Neural cell (in vitro differentiated cells): ENCODE results near the gene RAPGEF4. TPM values are rescaled to one million over a fixed set of nuclear protein-coding genes. Genes with fewer than 3 reads are reported as not detected.

Experiments
- H2AFZ ChIP-seq: fragments of 200-600, 300-800 bp; sonication (generic), shearing (Covaris generic); 2 replicates; pipeline ENCODE4 v1.6.0; 2014; ENCODE audit warnings: low read depth, mild to moderate bottlenecking, antibody characterized with exemption, low read length, moderate library complexity
- H3F3A ChIP-seq: fragments of 200-600 bp; shearing (Covaris generic); 2 replicates; pipeline ENCODE4 v1.6.1; 2016; ENCODE audit warnings: mild to moderate bottlenecking, moderate library complexity, mixed read lengths, antibody characterized with exemption, low read length; ENCODE audit not compliant: insufficient read depth, poor library complexity, severe bottlenecking
- H3K27ac ChIP-seq: fragments of 200-600, 300-800 bp; sonication (generic), shearing (Covaris generic); 2 replicates; pipeline ENCODE4 v1.5.1; 2014; ENCODE audit warnings: mild to moderate bottlenecking, low read length, moderate library complexity
- H3K27me3 ChIP-seq: fragments of 300-800, 200-600 bp; sonication (generic), shearing (Covaris generic); 2 replicates; pipeline ENCODE4 v1.6.0; 2014; ENCODE audit warnings: mild to moderate bottlenecking, low read depth, low read length, moderate library complexity; ENCODE audit not compliant: insufficient read depth
- H3K36me3 ChIP-seq: fragments of 300-800, 200-600 bp; sonication (generic), shearing (Covaris generic); 2 replicates; pipeline ENCODE4 v1.5.1; 2014; ENCODE audit warnings: mild to moderate bottlenecking, antibody characterized with exemption, low read length, moderate library complexity; ENCODE audit not compliant: insufficient read depth
- H3K4me2 ChIP-seq: fragments of 300-800, 200-600 bp; sonication (generic), shearing (Covaris generic); 2 replicates; pipeline ENCODE4 v1.6.0; 2014; ENCODE audit warnings: mild to moderate bottlenecking, low read length
- H3K4me3 ChIP-seq: fragments of 300-800, 200-600 bp; sonication (generic), shearing (Covaris generic); 2 replicates; pipeline ENCODE4 v1.5.1; 2014; ENCODE audit warnings: mild to moderate bottlenecking, low read length, moderate library complexity
- H3K79me2 ChIP-seq: fragments of 200-600 bp; shearing (Covaris generic); replicated peaks from 2 replicates; pipeline ENCODE4 v1.6.0; 2014; ENCODE audit warnings: mild to moderate bottlenecking, low read length, moderate library complexity; ENCODE audit not compliant: insufficient read depth
- H3K9ac ChIP-seq: fragments of 300-800, 200-600 bp; sonication (generic), shearing (Covaris generic); 2 replicates; pipeline ENCODE4 v1.6.1; 2016; ENCODE audit warnings: mild to moderate bottlenecking, low read length, mixed read lengths
- H3K9me2 ChIP-seq: fragments of 200-600 bp; shearing (Covaris generic); 2 replicates; pipeline ENCODE4 v1.6.1; 2016; ENCODE audit warnings: mild to moderate bottlenecking, low read length, mixed read lengths; ENCODE audit not compliant: insufficient read depth
- H3K9me3 ChIP-seq: fragments of 200-600, 300-800 bp; sonication (generic), shearing (Covaris generic); 2 replicates; pipeline ENCODE4 v1.6.1; 2016; ENCODE audit warnings: mild to moderate bottlenecking, mixed run types, low read length, moderate library complexity, mixed read lengths
- H4K20me1 ChIP-seq: fragments of 200-600 bp; shearing (Covaris generic); 2 replicates; pipeline ENCODE4 v1.6.1; 2016; ENCODE audit warnings: mild to moderate bottlenecking, mixed run types; ENCODE audit not compliant: insufficient read depth
- EP300 ChIP-seq: fragments of 450-650 bp; conservative IDR thresholded peaks from 2 replicates; pipeline ENCODE4 v1.6.1; 2014; ENCODE audit warnings: antibody characterized with exemption, mild to moderate bottlenecking, moderate library complexity; ENCODE audit not compliant: poor library complexity, severe bottlenecking
- EZH2 ChIP-seq: fragments of 200-600, 300-800 bp; shearing (Covaris generic), sonication (generic); IDR thresholded peaks from 2 replicates; pipeline ENCODE4 v1.6.1; 2014; ENCODE audit warnings: antibody characterized with exemption, low read length, borderline replicate concordance, mild to moderate bottlenecking; ENCODE audit not compliant: insufficient read depth, poor library complexity, severe bottlenecking
- MXI1 ChIP-seq: fragments of 450-650 bp; conservative IDR thresholded peaks from 2 replicates; pipeline ENCODE4 v1.6.1; 2014; ENCODE audit warnings: antibody characterized with exemption, mild to moderate bottlenecking; ENCODE audit not compliant: poor library complexity, severe bottlenecking
- POLR2AphosphoS5 ChIP-seq: IDR thresholded peaks from 2 replicates; pipeline ENCODE4 v1.6.1; 2012
- RAD21 ChIP-seq: fragments of 450-650 bp; conservative IDR thresholded peaks from 2 replicates; pipeline ENCODE4 v1.6.1; 2014; ENCODE audit warnings: antibody characterized with exemption, mild to moderate bottlenecking, moderate library complexity
- SMC3 ChIP-seq: fragments of 450-650 bp; conservative IDR thresholded peaks from 2 replicates; pipeline ENCODE4 v1.6.1; 2014; ENCODE audit warnings: antibody characterized with exemption, mild to moderate bottlenecking, moderate library complexity; ENCODE audit not compliant: poor library complexity
- TAF1 ChIP-seq: IDR thresholded peaks from 2 replicates; pipeline ENCODE4 v1.6.1; 2012; ENCODE audit warnings: low read depth
- polyA plus RNA-seq: library from polyadenylated mRNA; depleted of rRNA; stranded (reverse); fragments of >200 nt; gene quantifications from 2 replicates; pipeline ENCODE4 v1.2.3, GENCODE V29; 2014
- TF ChIP-seq, protein P1 (sequence below): IDR thresholded peaks from 2 replicates; pipeline ENCODE4 v1.6.1; 2012; ENCODE audit warnings: borderline replicate concordance
- TF ChIP-seq, protein P2 (sequence below): fragments of 450-650 bp; IDR thresholded peaks from 2 replicates; pipeline ENCODE4 v1.5.1; 2014; ENCODE audit warnings: antibody characterized with exemption, mild to moderate bottlenecking, moderate library complexity; ENCODE audit not compliant: poor library complexity, severe bottlenecking

RAPGEF4 gene
- polyA plus RNA-seq, 1 donor from 2014 or later: 10.4 TPM

DNA sequence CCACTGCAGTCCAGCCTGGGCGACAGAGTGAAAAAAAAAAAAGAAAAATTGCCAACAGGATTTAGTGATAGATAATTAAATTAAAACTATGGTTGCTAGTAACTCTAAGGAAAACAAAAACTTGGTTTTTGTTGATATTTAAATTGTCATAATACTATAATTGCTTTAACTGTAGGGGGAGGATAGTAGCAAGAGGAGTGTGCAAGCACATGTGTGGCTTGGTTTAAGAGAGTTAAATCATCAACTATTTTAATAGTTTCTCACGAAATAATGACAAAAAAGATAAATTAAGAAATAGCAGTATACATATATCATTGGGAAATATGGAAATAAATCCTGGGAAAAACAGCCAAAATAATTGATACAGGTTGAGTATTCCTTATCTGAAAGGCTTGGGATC lies 27.4 kb upstream of the RAPGEF4 start:
- no peak overlapping the region for H3K9ac ChIP-seq
- no peak overlapping the region for H3K4me3 ChIP-seq
- no peaks in the 10 kb centered on the region for H3K9me3 ChIP-seq
- H3K36me3 ChIP-seq: no peaks in the 10 kb centered on the region
- H2AFZ ChIP-seq: no peak overlapping the region
- no peak overlapping the region for H3K4me2 ChIP-seq
- no peaks in the 10 kb centered on the region for H3K27me3 ChIP-seq
- no peaks in the 10 kb centered on the region for H3F3A ChIP-seq
- no peak overlapping the region for H3K27ac ChIP-seq
- no peaks in the 10 kb centered on the region for H3K79me2 ChIP-seq
- H4K20me1 ChIP-seq: no peaks in the 10 kb centered on the region
- TF ChIP-seq, protein P1, sequence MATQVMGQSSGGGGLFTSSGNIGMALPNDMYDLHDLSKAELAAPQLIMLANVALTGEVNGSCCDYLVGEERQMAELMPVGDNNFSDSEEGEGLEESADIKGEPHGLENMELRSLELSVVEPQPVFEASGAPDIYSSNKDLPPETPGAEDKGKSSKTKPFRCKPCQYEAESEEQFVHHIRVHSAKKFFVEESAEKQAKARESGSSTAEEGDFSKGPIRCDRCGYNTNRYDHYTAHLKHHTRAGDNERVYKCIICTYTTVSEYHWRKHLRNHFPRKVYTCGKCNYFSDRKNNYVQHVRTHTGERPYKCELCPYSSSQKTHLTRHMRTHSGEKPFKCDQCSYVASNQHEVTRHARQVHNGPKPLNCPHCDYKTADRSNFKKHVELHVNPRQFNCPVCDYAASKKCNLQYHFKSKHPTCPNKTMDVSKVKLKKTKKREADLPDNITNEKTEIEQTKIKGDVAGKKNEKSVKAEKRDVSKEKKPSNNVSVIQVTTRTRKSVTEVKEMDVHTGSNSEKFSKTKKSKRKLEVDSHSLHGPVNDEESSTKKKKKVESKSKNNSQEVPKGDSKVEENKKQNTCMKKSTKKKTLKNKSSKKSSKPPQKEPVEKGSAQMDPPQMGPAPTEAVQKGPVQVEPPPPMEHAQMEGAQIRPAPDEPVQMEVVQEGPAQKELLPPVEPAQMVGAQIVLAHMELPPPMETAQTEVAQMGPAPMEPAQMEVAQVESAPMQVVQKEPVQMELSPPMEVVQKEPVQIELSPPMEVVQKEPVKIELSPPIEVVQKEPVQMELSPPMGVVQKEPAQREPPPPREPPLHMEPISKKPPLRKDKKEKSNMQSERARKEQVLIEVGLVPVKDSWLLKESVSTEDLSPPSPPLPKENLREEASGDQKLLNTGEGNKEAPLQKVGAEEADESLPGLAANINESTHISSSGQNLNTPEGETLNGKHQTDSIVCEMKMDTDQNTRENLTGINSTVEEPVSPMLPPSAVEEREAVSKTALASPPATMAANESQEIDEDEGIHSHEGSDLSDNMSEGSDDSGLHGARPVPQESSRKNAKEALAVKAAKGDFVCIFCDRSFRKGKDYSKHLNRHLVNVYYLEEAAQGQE: no peak
- TF ChIP-seq SMC3 (no peak), MXI1 (no peak), RAD21 (no peak), POLR2AphosphoS5 (no peak), EP300 (no peak), EZH2 (no peak), TAF1 (no peak)
- TF ChIP-seq, protein P2, sequence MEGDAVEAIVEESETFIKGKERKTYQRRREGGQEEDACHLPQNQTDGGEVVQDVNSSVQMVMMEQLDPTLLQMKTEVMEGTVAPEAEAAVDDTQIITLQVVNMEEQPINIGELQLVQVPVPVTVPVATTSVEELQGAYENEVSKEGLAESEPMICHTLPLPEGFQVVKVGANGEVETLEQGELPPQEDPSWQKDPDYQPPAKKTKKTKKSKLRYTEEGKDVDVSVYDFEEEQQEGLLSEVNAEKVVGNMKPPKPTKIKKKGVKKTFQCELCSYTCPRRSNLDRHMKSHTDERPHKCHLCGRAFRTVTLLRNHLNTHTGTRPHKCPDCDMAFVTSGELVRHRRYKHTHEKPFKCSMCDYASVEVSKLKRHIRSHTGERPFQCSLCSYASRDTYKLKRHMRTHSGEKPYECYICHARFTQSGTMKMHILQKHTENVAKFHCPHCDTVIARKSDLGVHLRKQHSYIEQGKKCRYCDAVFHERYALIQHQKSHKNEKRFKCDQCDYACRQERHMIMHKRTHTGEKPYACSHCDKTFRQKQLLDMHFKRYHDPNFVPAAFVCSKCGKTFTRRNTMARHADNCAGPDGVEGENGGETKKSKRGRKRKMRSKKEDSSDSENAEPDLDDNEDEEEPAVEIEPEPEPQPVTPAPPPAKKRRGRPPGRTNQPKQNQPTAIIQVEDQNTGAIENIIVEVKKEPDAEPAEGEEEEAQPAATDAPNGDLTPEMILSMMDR: no peak
- H3K9me2 ChIP-seq: no peaks in the 10 kb centered on the region

DNA sequence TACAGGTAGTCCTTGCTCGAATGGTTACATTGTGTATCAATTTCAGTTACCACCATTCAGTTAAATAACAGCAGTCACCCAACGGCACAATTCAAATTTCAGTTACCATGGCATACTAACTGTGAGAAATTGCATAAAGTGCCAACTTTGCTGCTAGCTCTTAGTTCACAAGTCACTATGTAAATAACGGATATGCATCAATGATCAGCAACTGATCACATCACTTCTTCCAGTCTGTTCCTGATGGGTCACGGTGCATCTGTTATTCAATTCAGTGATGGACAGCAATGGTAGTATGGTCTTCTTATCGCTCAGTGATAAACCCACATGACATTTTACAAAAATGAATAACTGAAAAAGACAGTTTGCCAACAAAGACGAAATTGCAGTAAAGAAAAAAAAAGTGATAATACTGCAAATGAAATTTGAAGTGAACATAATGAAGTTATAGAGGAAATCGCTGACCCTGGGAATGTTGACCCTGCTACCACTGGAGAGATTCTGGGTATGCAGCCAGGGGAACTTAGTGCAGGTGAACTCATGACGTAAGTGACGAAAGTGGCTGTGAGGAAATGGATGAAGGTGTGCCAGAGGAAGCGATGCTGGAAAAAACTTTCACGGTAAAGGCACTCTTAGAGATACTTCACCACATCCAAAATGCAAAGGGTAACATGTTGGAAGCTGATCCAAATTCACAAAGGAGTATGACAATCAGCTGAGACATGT lies 25.9 kb upstream of the RAPGEF4 start:
- H3K4me3 ChIP-seq: no peak overlapping the region
- H3K27me3 ChIP-seq: no peaks in the 10 kb centered on the region
- H3K79me2 ChIP-seq: no peaks in the 10 kb centered on the region
- no peaks in the 10 kb centered on the region for H3K9me2 ChIP-seq
- no peaks in the 10 kb centered on the region for H3F3A ChIP-seq
- H3K9ac ChIP-seq: no peak overlapping the region
- no peak overlapping the region for H3K4me2 ChIP-seq
- no peaks in the 10 kb centered on the region for H4K20me1 ChIP-seq
- no peaks in the 10 kb centered on the region for H3K9me3 ChIP-seq
- no peak overlapping the region for H3K27ac ChIP-seq
- TF ChIP-seq MXI1 (no peak), SMC3 (no peak)
- H3K36me3 ChIP-seq: no peaks in the 10 kb centered on the region
- no peak overlapping the region for H2AFZ ChIP-seq
